GM21576 (cell line): ENCODE measurements around the gene GPRC5D.

ENCODE experiments used
- ATAC-seq: cut with Tn5 transposase; IDR thresholded peaks from one replicate; pipeline ENCODE4 v1.9.1; 2021; ENCODE audit warnings: mild to moderate bottlenecking, moderate library complexity; ENCODE audit not compliant: unreplicated experiment

Gene GPRC5D

DNA sequence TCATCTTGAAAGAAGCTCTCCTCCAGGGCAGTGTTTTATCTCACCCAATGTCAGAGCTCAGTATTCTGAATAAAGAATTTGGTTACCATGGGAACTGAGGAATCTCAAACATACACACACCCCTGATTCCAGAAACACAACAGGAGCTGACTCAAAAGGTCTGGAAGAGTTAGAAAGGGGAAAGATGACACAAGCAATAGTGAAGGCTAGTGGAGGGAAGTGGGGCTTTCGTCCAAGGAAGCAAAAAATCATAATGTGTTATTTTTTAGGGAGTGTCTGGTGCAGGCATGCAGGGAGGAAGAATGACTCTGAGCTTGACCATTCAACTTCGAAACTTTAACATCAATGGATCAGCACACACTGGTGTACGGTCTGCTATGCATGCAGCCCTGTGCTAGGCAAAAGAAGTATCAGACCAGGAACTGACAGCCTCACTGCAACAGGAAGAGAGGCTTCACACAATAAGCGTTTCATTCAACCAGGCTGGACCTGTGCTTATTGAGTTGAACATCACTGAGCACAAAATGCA lies 27.8 kb upstream of the GPRC5D start:
- ATAC-seq = no peak

DNA sequence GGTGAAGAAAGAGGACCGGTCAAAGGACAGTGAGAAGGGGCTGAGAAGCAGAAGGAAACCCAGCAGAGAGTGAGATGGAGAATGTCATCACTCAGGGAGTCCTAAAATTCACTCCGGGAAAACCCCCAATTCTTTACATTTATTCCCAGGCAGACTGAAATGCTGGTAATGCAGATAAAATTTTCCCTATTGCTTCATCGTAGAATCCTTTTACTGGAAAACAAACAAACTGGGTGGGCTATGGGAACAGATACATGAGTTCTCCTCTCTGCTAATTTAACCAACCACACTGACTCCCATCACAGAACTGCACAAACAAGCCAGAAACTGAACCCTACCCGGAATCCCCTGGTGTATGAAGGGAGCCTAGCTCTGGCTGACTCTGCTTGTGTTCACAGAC lies 27.2 kb upstream of the GPRC5D start:
- ATAC-seq = no peak

DNA sequence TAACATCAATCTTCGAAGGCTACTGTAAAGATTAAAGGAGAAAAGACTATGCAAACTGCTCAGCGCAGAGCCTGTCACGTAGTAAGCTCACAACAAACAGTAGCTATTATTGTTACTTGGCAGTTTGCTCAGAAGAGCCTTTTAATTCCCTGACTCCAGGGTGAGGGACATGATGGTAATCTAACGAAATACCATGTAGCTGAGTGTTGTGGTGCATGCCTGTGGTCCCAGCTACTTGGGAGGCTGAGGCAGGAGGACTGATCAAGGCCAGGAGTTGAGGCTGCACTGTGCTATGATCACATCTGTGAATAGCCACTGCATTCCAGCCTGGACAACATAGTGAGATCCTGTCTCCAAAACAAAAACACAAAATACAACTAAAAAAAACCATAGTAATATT lies 25.3 kb upstream of the GPRC5D start:
- no peak for ATAC-seq

- no peak for ATAC-seq
These were observed 24.4 kb upstream of the GPRC5D start for GRCh38 chr12:12976366-12976765.

DNA sequence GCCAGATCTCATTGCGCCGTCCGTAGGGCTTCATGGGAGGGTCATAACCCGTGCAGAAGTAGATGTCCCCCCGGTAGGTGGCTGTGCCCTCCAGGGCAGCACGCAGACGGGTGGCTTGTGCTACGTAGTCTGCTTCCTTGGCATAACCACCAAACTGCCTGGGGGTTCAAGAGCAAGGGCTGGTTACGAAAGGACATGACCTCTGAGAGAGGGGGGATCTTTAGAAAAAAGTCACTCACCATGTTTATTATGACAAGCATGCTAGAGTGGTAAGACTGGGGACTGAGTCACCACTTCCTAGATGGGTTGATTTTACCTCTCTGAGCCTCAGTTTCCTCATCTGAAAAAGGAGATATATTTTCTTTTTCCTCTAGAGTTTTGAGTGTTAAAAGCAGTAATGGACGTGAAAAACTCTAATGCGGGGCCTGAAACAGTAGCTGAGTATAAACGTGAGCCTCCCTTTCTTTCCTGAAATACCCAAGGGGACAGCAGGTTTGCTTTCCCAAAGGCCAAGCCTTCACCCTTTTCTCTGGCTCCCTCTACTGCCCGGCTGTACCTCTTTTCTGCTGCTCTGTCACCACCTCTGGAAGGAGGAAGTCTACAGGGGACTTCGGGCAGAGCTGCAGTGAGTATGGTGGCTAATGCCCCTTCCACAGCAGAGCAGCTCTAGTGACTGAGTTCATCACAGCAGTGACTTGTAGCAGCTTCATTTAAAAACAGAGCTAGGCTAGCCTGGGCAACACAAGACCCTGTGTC lies 23.5 kb upstream of the GPRC5D start:
- ATAC-seq = no peak

- no peak for ATAC-seq
These were observed 22.2 kb upstream of the GPRC5D start for GRCh38 chr12:12974211-12974610.

DNA sequence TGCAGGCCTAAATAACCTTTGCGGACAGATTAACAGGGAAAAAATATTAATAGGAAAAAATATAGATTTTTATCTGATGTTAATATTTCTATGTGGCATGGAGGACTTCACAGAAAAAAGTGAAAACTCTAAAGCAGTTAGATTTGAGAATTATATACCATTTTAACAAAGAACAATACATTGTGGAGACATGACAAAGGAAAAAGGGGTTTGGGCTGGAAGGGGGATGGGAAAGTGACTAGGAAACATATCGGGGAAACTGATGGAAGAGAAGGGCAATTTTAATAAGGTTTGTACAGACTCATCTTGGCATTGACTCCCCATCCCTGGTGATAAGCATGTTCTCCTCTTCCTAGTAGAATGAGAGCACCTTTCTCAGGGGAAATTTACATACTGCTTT lies 21.0 kb upstream of the GPRC5D start:
- no peak for ATAC-seq

DNA sequence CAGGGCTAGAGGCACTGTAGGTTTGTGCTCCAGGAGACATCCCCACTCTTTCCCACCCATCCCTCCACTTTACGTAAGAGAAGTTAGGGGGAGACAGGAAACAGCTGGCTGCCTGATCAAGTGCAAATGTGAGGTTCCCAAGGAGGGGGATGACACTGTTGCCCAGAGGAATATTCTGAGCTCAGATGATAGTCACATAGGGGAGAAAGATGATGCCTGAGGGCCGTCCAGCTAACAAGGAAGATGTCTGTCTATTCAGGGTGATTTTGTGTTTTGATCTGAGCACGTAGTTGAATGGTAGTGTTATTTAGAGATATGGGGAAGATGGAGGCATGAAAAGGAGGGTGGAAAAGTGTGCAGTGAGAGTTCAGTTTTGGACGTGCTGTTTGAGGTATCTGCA lies 13.9 kb upstream of the GPRC5D start:
- ATAC-seq = no peak

DNA sequence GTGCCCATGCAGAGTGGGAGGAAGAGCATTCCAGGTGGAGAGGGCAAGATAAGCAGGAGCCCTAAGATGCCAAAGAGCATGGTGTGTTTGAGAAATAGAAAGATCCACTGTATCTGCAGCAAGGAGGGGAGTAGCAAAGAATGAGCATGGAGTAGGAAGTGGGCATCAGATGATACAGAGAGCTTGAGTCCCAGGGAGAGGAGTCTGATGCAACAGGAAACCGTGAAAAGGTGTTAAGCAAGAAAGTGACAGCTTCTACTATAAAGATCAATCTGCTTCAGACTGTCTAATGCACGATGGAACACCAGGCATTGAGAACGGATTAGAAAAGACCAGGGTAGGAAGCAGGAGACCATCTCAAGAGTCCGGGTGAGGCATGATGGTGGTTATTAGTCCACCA lies 12.3 kb upstream of the GPRC5D start:
- no peak for ATAC-seq

DNA sequence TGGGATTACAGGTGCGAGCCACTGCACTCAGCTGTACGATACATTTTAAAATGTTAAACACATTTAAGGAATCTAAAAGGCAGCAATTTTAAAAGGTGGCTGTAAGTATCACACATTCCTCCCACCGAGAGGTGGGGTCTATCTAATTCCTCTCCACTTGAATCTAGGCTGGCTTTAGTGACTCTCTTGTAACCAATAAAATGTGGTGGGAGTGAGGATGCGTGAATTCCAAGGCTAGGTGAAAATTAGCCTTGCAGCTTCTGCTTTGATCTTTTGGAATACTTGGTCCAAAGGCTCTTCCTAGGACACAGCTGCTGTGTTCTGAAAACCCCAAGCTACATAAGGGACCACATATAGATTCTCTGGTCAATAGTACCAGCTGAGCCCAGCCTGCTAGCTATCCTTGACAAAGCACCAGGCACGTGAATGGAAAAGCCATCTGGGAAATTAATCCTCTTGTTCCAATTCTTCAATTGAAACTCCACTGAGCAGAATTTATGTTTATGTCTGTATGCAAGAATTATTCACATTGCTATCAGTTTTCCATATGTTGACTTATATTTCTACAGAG lies 8.8 kb upstream of the GPRC5D start:
- ATAC-seq = no peak

DNA sequence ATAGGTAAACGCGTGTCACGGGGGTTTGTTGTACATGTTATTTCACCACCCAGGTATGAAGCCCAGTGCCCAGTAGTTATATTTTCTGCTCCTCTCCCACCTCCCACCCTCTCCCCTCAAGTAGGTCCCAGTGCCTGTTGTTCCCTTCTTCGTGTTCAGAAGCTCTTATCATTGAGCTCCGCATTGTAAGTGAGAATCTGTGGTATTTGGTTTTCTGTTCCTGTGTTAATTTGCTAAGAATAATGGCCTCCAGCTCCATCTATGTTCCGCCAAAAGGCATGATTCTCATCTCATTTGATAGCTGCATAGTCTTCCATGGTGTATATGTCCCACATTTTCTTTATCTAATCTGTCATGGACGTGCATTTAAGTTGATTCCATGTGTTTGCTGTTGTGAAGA lies 6.9 kb upstream of the GPRC5D start:
- no peak for ATAC-seq

- ATAC-seq = no peak
These were observed 3.1 kb upstream of the GPRC5D start for GRCh38 chr12:12954878-12955625.

GRCh38 chr12:12954356-12954755 lies 2.4 kb upstream of the GPRC5D start:
- no peak for ATAC-seq

DNA sequence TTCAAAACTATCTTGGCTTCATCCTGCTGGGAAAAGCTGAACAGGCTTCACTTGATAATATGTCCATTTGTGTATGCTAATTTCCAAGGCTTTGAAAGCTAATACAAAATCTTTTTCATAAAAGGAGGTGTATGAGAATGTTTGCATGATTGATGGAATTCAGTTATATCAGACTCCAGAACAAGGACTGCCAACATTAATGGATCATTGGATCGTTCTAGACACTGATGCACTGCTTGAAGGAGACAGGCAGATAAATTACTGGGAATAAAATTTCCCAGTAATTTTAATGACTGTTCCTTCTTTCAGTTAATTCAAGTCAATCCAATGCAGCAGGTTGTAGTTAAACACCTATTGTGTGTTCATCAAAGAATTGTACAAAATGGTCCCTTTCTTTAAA lies 466 bp downstream of the GPRC5D start:
- no peak for ATAC-seq

- no peak for ATAC-seq
These were observed 4.1 kb downstream of the GPRC5D start for GRCh38 chr12:12947902-12948301.

DNA sequence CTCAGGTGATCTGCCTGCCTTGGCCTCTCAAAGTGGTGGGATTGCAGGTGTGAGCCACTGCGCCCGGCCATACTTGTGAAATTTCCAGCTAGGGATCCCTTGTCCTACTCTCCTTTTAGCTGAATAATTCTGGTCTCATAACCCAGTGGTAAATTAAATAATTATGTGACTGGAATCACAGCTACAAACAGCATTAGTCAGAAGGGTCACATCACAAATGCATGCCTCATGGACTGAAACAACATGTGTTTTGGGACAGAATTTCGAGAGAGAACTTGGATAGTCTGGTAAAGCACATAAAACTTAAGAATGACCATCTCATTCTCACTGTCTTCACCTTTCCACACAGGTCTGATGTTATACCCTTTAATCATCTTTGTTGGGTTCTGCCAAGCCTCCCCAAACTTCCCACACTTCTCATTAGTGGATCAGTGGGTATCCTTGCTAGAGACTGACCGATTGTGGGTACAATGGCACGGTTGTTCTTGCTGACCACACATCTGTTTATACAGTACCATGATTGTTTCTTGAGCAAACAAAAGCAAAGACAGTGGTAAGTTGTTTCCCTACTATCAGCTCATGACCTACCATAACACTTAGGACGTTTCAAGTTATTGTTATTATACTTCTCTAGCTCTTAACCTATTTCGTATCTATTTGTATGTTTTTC lies 5.1 kb downstream of the GPRC5D start:
- ATAC-seq = no peak

DNA sequence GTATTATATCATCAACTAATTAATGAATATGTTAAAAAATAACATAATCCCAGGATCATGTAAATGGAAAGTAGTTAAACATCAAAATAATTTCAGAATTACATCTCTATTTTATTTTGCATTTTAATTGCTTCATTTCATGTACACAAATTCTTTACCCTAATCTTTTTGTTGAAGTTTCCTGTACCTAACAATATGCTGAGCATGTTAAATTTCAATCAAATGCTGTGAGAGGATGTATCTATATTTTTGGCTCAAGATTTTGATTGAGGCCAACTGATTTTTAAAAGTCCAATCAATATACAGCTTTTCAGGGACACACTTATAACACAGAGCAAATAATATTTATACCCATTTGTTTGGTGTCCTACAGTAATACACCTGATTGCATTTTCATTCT lies 6.4 kb downstream of the GPRC5D start:
- ATAC-seq = no peak

DNA sequence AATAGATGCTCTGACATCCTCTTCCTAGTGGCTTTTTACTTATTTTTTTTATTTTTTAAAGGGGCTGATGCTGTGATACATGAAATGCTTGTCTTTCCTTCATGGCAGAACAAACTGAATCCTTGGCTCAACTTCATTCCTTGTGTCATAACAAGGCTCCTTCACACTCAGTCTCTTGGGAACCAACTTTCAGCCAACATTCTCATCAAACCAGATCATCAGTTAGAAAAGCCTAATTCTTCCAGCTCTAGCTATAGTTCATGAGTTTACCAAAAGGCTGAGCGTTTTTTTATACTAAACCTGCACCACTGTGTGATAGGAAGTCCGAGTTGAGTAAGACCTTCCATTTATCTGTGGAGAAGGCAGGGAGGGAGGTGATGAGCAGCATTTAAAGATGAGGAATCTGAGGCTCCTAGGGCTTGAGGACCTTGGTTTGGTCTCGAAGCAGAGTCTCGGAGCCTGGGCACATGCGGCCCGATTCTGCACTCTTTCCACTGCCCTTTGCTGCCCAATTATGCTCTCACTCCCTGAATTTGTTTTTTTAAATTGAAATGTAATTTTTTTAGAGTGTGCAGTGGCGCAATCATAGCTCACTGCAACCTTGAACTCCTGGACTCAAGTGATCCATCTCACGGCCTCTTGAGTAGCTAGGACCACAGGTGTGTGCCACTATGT lies 8.2 kb downstream of the GPRC5D start:
- no peak for ATAC-seq

DNA sequence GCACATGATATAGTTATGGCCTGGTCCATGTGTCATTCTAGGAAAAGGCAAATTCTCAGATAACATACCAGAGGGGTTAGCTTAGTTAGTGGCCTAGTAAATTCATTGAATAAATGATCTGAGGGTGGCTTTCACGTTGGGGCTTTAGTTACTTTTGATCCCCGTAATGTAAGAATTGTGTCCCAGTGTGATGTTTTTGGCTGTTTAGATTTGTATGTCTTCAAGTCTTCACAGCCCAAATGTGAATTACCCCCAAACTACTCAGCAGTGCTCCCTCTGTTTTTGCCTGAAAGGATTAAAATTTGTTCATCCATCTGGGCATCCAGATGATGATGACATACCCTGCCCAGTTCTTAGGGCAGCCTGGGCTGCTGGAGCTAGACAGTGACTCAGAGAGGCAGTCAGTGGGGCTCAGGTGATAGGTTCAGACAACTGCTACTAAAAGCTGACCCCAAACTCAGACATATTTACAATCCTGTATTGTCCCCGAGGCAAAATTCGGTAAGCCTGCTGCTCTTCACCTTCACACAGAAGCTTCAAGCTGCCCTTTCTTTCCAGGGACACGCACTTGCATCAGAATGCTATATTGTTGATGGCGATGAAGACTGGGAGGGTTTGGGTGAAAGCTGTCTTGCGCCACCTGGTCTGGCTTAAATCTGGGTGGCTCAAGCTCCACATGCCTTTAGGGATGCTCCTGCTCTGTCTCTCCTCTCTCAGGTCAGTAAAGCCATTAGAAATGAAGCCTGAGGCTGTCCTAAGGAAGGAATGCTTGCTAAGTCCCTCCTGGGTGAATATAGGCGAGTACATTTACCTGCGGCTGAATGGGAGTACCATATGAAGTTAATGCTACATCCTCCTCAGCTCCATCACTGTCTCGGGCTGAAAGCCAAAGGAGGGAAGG lies 10.3 kb downstream of the GPRC5D start:
- ATAC-seq = no peak

DNA sequence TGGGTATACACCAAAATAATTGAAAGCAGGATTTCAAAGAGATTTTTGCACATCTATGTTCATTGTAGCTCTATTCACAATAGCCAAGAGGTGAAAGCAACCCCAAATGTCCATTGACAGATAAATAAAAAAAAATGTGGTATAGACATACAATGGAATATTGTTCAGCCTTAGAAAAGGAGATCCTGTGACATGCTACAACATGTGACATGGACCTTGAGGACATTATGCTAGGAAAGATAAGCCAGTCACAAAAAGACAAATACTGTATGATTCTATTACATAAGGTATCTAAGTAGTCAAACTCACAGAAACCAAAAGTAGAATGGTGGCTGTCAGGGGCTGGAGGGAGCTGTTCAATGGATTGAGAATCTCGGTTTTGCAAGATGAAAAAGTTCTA lies 12.1 kb downstream of the GPRC5D start:
- no peak for ATAC-seq
